ENCODE results near the gene ZNF385B.

GRCh38 chr2:179691235-179691634 lies 170.2 kb downstream of the ZNF385B start:
- TF ChIP-seq CTCF (IDR thresholded peaks at IDR 0.05) (no peak), POLR2A (IDR thresholded peaks at IDR 0.05) (no peak)
